A549 (cell line): ENCODE data around the gene SLC25A34. TPM values are rescaled to one million over a fixed set of nuclear protein-coding genes. Genes with fewer than 3 reads are reported as not detected.
A peak's percentile ranks its signal among the peaks of the same experiment; 100 is the strongest.

ENCODE experiments used
- ATAC-seq, 2 experiments: fragments of 200-7000 bp in 1 of 2; fragments of >200 bp in 1 of 2; cut with Nextera tagmentation in 1 of 2; cut with Tn5 transposase in 1 of 2; 3 replicates each; pipeline versions ENCODE4 v1.8.0 to v1.9.1; 2018 to 2020; ENCODE audit warnings: mild to moderate bottlenecking in 1 of 2, moderate library complexity in 1 of 2
- CTCF ChIA-PET: fragments of 300-600 bp; sonication (Branson Sonifier 250); formaldehyde crosslinking; extraction: SDS; loops from one replicate; lab custom pipeline; 2021; ENCODE audit warnings: antibody characterized with exemption, inconsistent platforms; lab: Yijun Ruan, JAX
- POLR2A ChIA-PET: fragments of 350-600 bp; formaldehyde crosslinking; extraction: SDS; loops from one replicate; lab custom pipeline; 2021; ENCODE audit warnings: antibody characterized with exemption, inconsistent platforms; lab: Yijun Ruan, JAX
- DNase-seq, 2 experiments: peaks; one replicate each; pipeline versions ENCODE4 v3.0.0 to v3.0.0-alpha.2; 2011 to 2016; ENCODE audit warnings: low read depth in 1 of 2, low spot score in 1 of 2
- FAIRE-seq: peaks from 2 replicates; lab custom pipeline; 2011; peaks lifted over from hg19 to GRCh38; lab: Jason Lieb, UNC
- H3K27ac ChIP-seq, 2 experiments: fragments of >200 bp; sonication (Bioruptor Twin); formaldehyde crosslinking; 3 replicates each; pipeline ENCODE4 v1.5.1; 2016 to 2017
- H3K4me1 ChIP-seq: fragments of >200 bp; sonication (Bioruptor Twin); formaldehyde crosslinking; 3 replicates; pipeline ENCODE4 v1.6.1; 2016
- H3K4me2 ChIP-seq: fragments of >200 bp; sonication (Bioruptor Twin); formaldehyde crosslinking; 3 replicates; pipeline ENCODE4 v1.6.1; 2016
- H3K4me3 ChIP-seq: fragments of >200 bp; sonication (Bioruptor Twin); formaldehyde crosslinking; 3 replicates; pipeline ENCODE4 v1.5.1; 2016
- H3K9me3 ChIP-seq: fragments of >200 bp; sonication (Bioruptor Twin); formaldehyde crosslinking; 3 replicates; pipeline ENCODE4 v1.6.1; 2016
- BHLHE40 ChIP-seq: IDR thresholded peaks from 2 replicates; pipeline ENCODE4 v1.6.1; 2012; ENCODE audit warnings: low read depth, low read length, inconsistent platforms
- CBX8 ChIP-seq: fragments of 200-600 bp; sonication (generic); IDR thresholded peaks from 2 replicates; pipeline ENCODE4 v1.6.1; 2016
- CHD2 ChIP-seq: fragments of 150-350 bp; IDR thresholded peaks from 2 replicates; pipeline ENCODE4 v1.6.1; 2014; ENCODE audit warnings: low read length; ENCODE audit not compliant: partially characterized antibody
- EHF ChIP-seq: fragments of 250-450 bp; sonication (Bioruptor Pico); IDR thresholded peaks from 2 replicates; pipeline ENCODE4 v1.5.0; 2020; ENCODE audit warnings: mild to moderate bottlenecking
- EHMT2 ChIP-seq: fragments of 200-600 bp; sonication (generic); IDR thresholded peaks from 2 replicates; pipeline ENCODE4 v1.6.1; 2016; ENCODE audit warnings: antibody characterized with exemption, low read depth, mild to moderate bottlenecking, moderate library complexity
- ESRRA ChIP-seq: fragments of 150-350 bp; IDR thresholded peaks from 2 replicates; pipeline ENCODE4 v1.6.1; 2014; ENCODE audit warnings: mild to moderate bottlenecking, low read length, borderline replicate concordance
- FOSB ChIP-seq: fragments of 250-450 bp; sonication (Bioruptor Pico); IDR thresholded peaks from 2 replicates; pipeline ENCODE4 v1.5.0; 2020; ENCODE audit warnings: mild to moderate bottlenecking, moderate library complexity
- HDAC2 ChIP-seq: fragments of 200-600 bp; sonication (generic); IDR thresholded peaks from 2 replicates; pipeline ENCODE4 v1.6.1; 2016
- HOXB5 ChIP-seq: fragments of 250-450 bp; sonication (Bioruptor Pico); IDR thresholded peaks from 2 replicates; pipeline ENCODE4 v1.5.0; 2020; ENCODE audit warnings: mild to moderate bottlenecking, moderate library complexity
- KDM1A ChIP-seq: fragments of 200-600 bp; sonication (generic); IDR thresholded peaks from 2 replicates; pipeline ENCODE4 v1.6.1; 2016; ENCODE audit warnings: low read depth, mild to moderate bottlenecking
- MAZ ChIP-seq: fragments of 150-350 bp; IDR thresholded peaks from 2 replicates; pipeline ENCODE4 v1.6.1; 2014; ENCODE audit warnings: antibody characterized with exemption, low read depth, low read length, borderline replicate concordance
- MYC ChIP-seq: IDR thresholded peaks from 2 replicates; pipeline ENCODE4 v1.6.1; 2012; ENCODE audit warnings: mild to moderate bottlenecking, inconsistent platforms, low read length, improper control_type of control experiment, borderline replicate concordance
- PHF8 ChIP-seq: fragments of 200-600 bp; sonication (generic); IDR thresholded peaks from 2 replicates; pipeline ENCODE4 v1.6.1; 2016; ENCODE audit warnings: low read depth, mild to moderate bottlenecking, antibody characterized with exemption, moderate library complexity, borderline replicate concordance
- RAD21 ChIP-seq, 2 experiments: fragments of >200 bp in 1 of 2; sonication (Bioruptor Twin) in 1 of 2; formaldehyde crosslinking in 1 of 2; IDR thresholded peaks in 1 of 2; conservative IDR thresholded peaks in 1 of 2; 2 replicates in 1 of 2; 3 replicates in 1 of 2; pipeline ENCODE4 v1.6.1; 2012 to 2018; ENCODE audit warnings: inconsistent platforms in 1 of 2
- RARB ChIP-seq: fragments of 250-450 bp; sonication (Bioruptor Pico); IDR thresholded peaks from 2 replicates; pipeline ENCODE4 v1.8.0; 2021; ENCODE audit warnings: mild to moderate bottlenecking, moderate library complexity
- RNF2 ChIP-seq: fragments of 200-600 bp; sonication (generic); IDR thresholded peaks from 2 replicates; pipeline ENCODE4 v1.6.1; 2016; ENCODE audit warnings: low read depth, mild to moderate bottlenecking, antibody characterized with exemption, moderate library complexity, borderline replicate concordance
- SREBF2 ChIP-seq: fragments of 450-650 bp; IDR thresholded peaks from 2 replicates; pipeline ENCODE4 v1.6.1; 2014; ENCODE audit warnings: mild to moderate bottlenecking, moderate library complexity
- TP53 ChIP-seq: fragments of 250-450 bp; sonication (Bioruptor Pico); IDR thresholded peaks from 2 replicates; pipeline ENCODE4 v1.5.0; 2021; ENCODE audit warnings: mild to moderate bottlenecking, moderate library complexity
- ZC3H11A ChIP-seq: fragments of 450-650 bp; IDR thresholded peaks from 2 replicates; pipeline ENCODE4 v1.6.1; 2014; ENCODE audit warnings: antibody characterized with exemption, mild to moderate bottlenecking
- ZFP36 ChIP-seq: fragments of 450-650 bp; IDR thresholded peaks from 2 replicates; pipeline ENCODE4 v1.6.1; 2014; ENCODE audit warnings: borderline replicate concordance; ENCODE audit not compliant: partially characterized antibody
- WGBS: methylation state at CpG from one replicate; pipeline ENCODE4 v1.1.6; 2017; ENCODE audit errors: missing lambda C conversion rate; 5-methylcytosine and 5-hydroxymethylcytosine counted together
- polyA plus RNA-seq, 4 experiments: library from polyadenylated mRNA; depleted of rRNA in 3 of 4; stranded (reverse); fragments of >200 nt; fragmentation: RNase III in 1 of 4; extraction: RNeasy Plus Mini Kit Qiagen cat#74134 plus additional on column Dnase treatment in 1 of 4; gene quantifications; 2 replicates in 3 of 4; 3 replicates in 1 of 4; pipeline ENCODE4 v1.2.3, GENCODE V29; 2011 to 2017
- TF ChIP-seq, protein P1 (sequence below): fragments of >200 bp; sonication (Bioruptor Twin); formaldehyde crosslinking; IDR thresholded peaks from 3 replicates; pipeline ENCODE4 v1.6.1; 2016
- TF ChIP-seq, protein P2 (sequence below): IDR thresholded peaks from 2 replicates; pipeline ENCODE4 v1.6.1; 2012; ENCODE audit warnings: low read depth, borderline replicate concordance

SLC25A34 gene
- polyA plus RNA-seq, 2 of the 4 experiments (the other 2 are of a cell fraction) = 0.12 to 0.19 TPM

DNA sequence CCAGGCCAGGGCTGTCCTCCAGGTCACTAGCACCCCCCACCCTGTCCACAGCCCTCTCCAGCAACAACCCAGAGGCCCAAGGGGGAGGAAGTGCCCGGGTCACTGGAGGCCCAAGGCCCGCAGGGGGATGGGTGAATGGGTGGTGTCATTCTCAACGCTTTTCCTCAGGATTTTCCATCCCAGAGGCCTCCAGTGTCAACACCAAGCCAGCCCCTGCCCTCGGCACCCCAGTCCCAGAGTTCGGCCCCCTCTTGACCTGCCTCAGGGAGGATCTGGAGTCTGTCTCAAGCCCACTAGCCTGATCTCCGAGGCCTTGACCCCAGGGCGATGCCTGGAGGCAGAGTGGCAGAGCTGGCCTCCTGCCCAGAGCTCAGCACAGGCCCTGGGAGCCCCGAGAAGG lies 11.3 kb downstream of the SLC25A34 start:
- Histone ChIP-seq H3K4me1 (peaks cover 16% of the 10 kb centered on the region), H3K27ac (peak overlapping the region in 1 of 2 experiments; percentile 69; a peak in 3 of 6 replicates), H3K4me2 (0 out of 3 replicates have a peak overlapping the region, but pooled peaks have one; percentile 14), H3K4me3 (no peak overlapping the region), H3K9me3 (no peaks in the 10 kb centered on the region)
- TF ChIP-seq KDM1A = no peak
- TF ChIP-seq HOXB5 = no peak
- no peak for TF ChIP-seq MAZ
- WGBS = 100% methylated on average over 2 of the region's 8 CpGs
- ATAC-seq (no peak), DNase-seq (no peak), FAIRE-seq (no peak)
- ChIA-PET CTCF (no interaction called here), POLR2A (no interaction called here)

DNA sequence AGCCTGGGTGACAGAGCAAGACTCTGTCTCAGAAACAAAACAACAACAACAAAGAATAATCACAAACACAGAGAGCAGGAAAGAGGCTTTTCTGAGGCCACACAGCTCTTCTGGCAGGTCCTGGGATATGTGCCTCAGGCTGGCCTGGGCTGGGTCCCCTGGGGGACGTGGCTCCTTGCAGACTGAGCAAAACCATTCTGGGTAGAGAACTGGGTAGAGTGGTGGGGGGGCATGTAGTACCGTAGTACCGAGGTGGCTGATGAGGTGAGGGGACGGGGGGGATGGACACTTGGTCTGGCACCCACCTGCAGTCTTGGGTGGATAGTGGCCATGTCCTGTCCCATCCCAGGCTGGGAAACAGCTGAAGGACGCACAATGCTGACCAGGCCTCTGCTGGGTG lies 12.2 kb downstream of the SLC25A34 start:
- H3K27ac ChIP-seq = peak overlapping the region in 1 of 2 experiments; percentile 22; a peak in 1 of 6 replicates
- DNase-seq (no peak), FAIRE-seq (no peak), ATAC-seq (no peak)
- no peak overlapping the region for H3K4me2 ChIP-seq
- CTCF ChIA-PET = interaction anchor here (1.5 kb wide), 1 partner anchor 9 kb away, joined by 5 read pairs; no protein-coding TSS in a partner anchor
- H3K4me3 ChIP-seq = no peak overlapping the region
- 97% methylated on average over 5 of the region's 5 CpGs for WGBS
- POLR2A ChIA-PET = no interaction called here
- no peak for TF ChIP-seq EHF (CRISPR knock-in tag)
- TF ChIP-seq CBX8 = no peak
- no peak for TF ChIP-seq HDAC2
- no peak for TF ChIP-seq ESRRA
- TF ChIP-seq RARB (CRISPR knock-in tag) = no peak
- TF ChIP-seq CHD2 = no peak
- no peak for TF ChIP-seq SREBF2
- TF ChIP-seq RNF2 = no peak
- TF ChIP-seq ZC3H11A = no peak
- TF ChIP-seq, protein P1, sequence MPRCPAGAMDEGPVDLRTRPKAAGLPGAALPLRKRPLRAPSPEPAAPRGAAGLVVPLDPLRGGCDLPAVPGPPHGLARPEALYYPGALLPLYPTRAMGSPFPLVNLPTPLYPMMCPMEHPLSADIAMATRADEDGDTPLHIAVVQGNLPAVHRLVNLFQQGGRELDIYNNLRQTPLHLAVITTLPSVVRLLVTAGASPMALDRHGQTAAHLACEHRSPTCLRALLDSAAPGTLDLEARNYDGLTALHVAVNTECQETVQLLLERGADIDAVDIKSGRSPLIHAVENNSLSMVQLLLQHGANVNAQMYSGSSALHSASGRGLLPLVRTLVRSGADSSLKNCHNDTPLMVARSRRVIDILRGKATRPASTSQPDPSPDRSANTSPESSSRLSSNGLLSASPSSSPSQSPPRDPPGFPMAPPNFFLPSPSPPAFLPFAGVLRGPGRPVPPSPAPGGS = no peak
- TF ChIP-seq, protein P2, sequence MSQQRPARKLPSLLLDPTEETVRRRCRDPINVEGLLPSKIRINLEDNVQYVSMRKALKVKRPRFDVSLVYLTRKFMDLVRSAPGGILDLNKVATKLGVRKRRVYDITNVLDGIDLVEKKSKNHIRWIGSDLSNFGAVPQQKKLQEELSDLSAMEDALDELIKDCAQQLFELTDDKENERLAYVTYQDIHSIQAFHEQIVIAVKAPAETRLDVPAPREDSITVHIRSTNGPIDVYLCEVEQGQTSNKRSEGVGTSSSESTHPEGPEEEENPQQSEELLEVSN = no peak
- TF ChIP-seq MYC = no peak
- no peak for TF ChIP-seq PHF8
- no peak for TF ChIP-seq EHMT2
- no peak for TF ChIP-seq TP53 (CRISPR knock-in tag)
- no peak for TF ChIP-seq BHLHE40
- H3K9me3 ChIP-seq = no peaks in the 10 kb centered on the region
- peaks cover 16% of the 10 kb centered on the region for H3K4me1 ChIP-seq

DNA sequence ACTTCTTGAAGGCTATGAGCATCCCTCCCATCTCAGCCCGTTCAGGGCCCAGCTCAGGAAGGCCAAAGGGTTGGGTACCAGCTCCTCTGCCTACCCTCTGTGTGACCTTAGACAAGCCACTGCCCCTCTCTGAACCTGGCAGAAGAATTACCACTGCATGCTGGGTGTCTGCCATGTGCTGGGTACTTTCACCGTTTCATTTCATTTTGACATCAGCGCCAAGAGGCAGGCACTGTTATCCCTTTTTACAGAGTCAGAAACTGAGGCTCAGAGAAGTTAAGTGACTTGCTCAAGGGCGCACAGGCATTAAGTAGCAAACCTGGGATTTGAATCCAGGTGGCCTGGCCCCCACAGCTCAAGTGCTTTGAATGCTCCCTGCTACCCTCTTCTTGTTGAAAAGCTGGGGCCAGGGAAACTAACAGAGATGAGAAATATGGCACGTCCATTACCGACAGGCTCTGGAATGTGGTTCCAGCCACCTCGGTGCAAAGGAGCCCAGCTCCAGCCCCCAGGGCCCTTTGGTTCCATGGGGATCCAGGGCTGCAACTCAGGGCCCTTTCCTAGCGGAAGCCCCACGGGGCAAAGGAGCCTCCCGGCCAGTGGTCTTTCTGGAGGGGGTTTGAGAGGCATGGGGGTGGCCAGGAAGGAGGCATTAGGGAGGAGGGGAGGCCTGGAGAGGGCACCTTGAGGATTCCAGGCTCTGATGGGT lies 12.8 kb downstream of the SLC25A34 start:
- Histone ChIP-seq H3K27ac (peak overlapping the region; percentile 24 to 75; a peak in 3 of 6 replicates), H3K9me3 (no peaks in the 10 kb centered on the region), H3K4me3 (no peak overlapping the region), H3K4me1 (peaks cover 16% of the 10 kb centered on the region), H3K4me2 (peak overlapping the region; percentile 30; the same call in 2 of the 3 replicates)
- WGBS = 92% methylated on average over 9 of the region's 10 CpGs
- no peak for TF ChIP-seq FOSB (CRISPR knock-in tag)
- TF ChIP-seq ZFP36 = no peak
- no peak for TF ChIP-seq RAD21 (conservative IDR thresholded peaks at IDR 0.05 in 1 of 2, IDR thresholded peaks at IDR 0.05 in 1 of 2)
- FAIRE-seq = no peak
- CTCF ChIA-PET = interaction anchor here (1.5 kb wide), 1 partner anchor 10 kb away, joined by 5 read pairs; no protein-coding TSS in a partner anchor
- POLR2A ChIA-PET = no interaction called here
- ATAC-seq = no peak
- DNase-seq = no peak
